ENCODE results near the gene ATP8A2. TPM values are rescaled to one million over a fixed set of nuclear protein-coding genes. Genes with fewer than 3 reads are reported as not detected.

The ATP8A2 gene
- polyA plus RNA-seq, 3 donors = 0.10 to 0.14 (median 0.11) TPM

GRCh38 chr13:25579221-25579620, 207.4 kb downstream of the ATP8A2 start:
- no peak overlapping the region for H3K27ac ChIP-seq (ENCODE audit: low read depth, low read length)
- WGBS, 3 donors = 81 to 88% (median 85%) methylated on average over 8 of the region's 8 CpGs

GRCh38 chr13:25581351-25581750, 209.6 kb downstream of the ATP8A2 start:
- WGBS, 3 donors = 62 to 72% (median 66%) methylated on average over 2 of the region's 2 CpGs
- no peak overlapping the region for H3K27ac ChIP-seq (ENCODE audit: low read depth, low read length)

GRCh38 chr13:25584087-25584486, 212.3 kb downstream of the ATP8A2 start:
- 53 to 58% (median 56%) methylated on average over 6 of the region's 6 CpGs for WGBS, 3 donors
- no peak overlapping the region for H3K27ac ChIP-seq (ENCODE audit: low read depth, low read length)

GRCh38 chr13:25585000-25585399, 213.2 kb downstream of the ATP8A2 start:
- 59 to 66% (median 62%) methylated on average over 5 of the region's 5 CpGs for WGBS, 3 donors
- no peak overlapping the region for H3K27ac ChIP-seq (ENCODE audit: low read depth, low read length)

GRCh38 chr13:25587326-25587980, 215.7 kb downstream of the ATP8A2 start:
- no peak overlapping the region for H3K27ac ChIP-seq (ENCODE audit: low read depth, low read length)
- 69 to 82% (median 70%) methylated on average over 1 of the region's 1 CpG for WGBS, 3 donors

GRCh38 chr13:25588336-25589060, 216.7 kb downstream of the ATP8A2 start:
- no peak overlapping the region for H3K27ac ChIP-seq (ENCODE audit: low read depth, low read length)
- WGBS, 3 donors = 75 to 84% (median 83%) methylated on average over 12 of the region's 12 CpGs

GRCh38 chr13:25598421-25598820, 226.6 kb downstream of the ATP8A2 start:
- 54 to 72% (median 63%) methylated on average over 2 of the region's 2 CpGs for WGBS, 3 donors
- no peak overlapping the region for H3K27ac ChIP-seq (ENCODE audit: low read depth, low read length)

- H3K27ac ChIP-seq (ENCODE audit: low read depth, low read length) = no peak overlapping the region
- WGBS, 3 donors = 21 to 35% (median 33%) methylated on average over 2 of the region's 2 CpGs
Observed at GRCh38 chr13:25602176-25602575, 230.4 kb downstream of the ATP8A2 start.

GRCh38 chr13:25604106-25604505, 232.3 kb downstream of the ATP8A2 start:
- WGBS, 3 donors = 39 to 79% (median 69%) methylated on average over 1 of the region's 1 CpG
- no peak overlapping the region for H3K27ac ChIP-seq (ENCODE audit: low read depth, low read length)

- no peak overlapping the region for H3K27ac ChIP-seq (ENCODE audit: low read depth, low read length)
- WGBS, 3 donors = 77 to 87% (median 84%) methylated on average over 7 of the region's 7 CpGs
Observed at GRCh38 chr13:25607096-25607495, 235.3 kb downstream of the ATP8A2 start.

- 58 to 69% (median 68%) methylated on average over 2 of the region's 2 CpGs for WGBS, 3 donors
- no peak overlapping the region for H3K27ac ChIP-seq (ENCODE audit: low read depth, low read length)
Observed at GRCh38 chr13:25608181-25608580, 236.4 kb downstream of the ATP8A2 start.

GRCh38 chr13:25616674-25617073, 244.9 kb downstream of the ATP8A2 start:
- 49 to 62% (median 59%) methylated on average over 1 of the region's 1 CpG for WGBS, 3 donors
- H3K27ac ChIP-seq (ENCODE audit: low read depth, low read length) = no peak overlapping the region

- 72 to 85% (median 82%) methylated on average over 5 of the region's 5 CpGs for WGBS, 3 donors
- H3K27ac ChIP-seq (ENCODE audit: low read depth, low read length) = no peak overlapping the region
Observed at GRCh38 chr13:25619897-25620296, 248.1 kb downstream of the ATP8A2 start.

- WGBS, 3 donors = 49 to 60% (median 57%) methylated on average over 2 of the region's 2 CpGs
Observed at GRCh38 chr13:25625414-25625813, 253.6 kb downstream of the ATP8A2 start.

GRCh38 chr13:25630329-25630900, 258.6 kb downstream of the ATP8A2 start:
- H3K27ac ChIP-seq (ENCODE audit: low read depth, low read length) = no peak overlapping the region
- WGBS, 3 donors = 76 to 93% (median 87%) methylated on average over 7 of the region's 7 CpGs

More at GRCh38 chr13:25625414-25625813, 253.6 kb downstream of the ATP8A2 start:
- no peak overlapping the region for H3K27ac ChIP-seq (ENCODE audit: low read depth, low read length)

GRCh38 chr13:25632166-25632888, 260.6 kb downstream of the ATP8A2 start:
- no peak overlapping the region for H3K27ac ChIP-seq (ENCODE audit: low read depth, low read length)
- WGBS, 3 donors = 67 to 76% (median 72%) methylated on average over 8 of the region's 8 CpGs

- 68 to 77% (median 70%) methylated on average over 5 of the region's 5 CpGs for WGBS, 3 donors
Observed at GRCh38 chr13:25633093-25633492, 261.3 kb downstream of the ATP8A2 start.

GRCh38 chr13:25645681-25646080, 273.9 kb downstream of the ATP8A2 start:
- no peak overlapping the region for H3K27ac ChIP-seq (ENCODE audit: low read depth, low read length)
- 85 to 96% (median 92%) methylated on average over 1 of the region's 1 CpG for WGBS, 3 donors

More at GRCh38 chr13:25633093-25633492, 261.3 kb downstream of the ATP8A2 start:
- H3K27ac ChIP-seq (ENCODE audit: low read depth, low read length) = no peak overlapping the region
